Mucosa of gallbladder (tissue), 1 donor: Measurements from ENCODE around the gene DENND2A. TPM values are rescaled to one million over a fixed set of nuclear protein-coding genes. Genes with fewer than 3 reads are reported as not detected.
"Not testable (repeated sequence)": the region's sequence is repeated elsewhere in the genome, so short reads cannot be mapped to it uniquely, and the experiment has no call there.

ENCODE experiments used
- DNase-seq: peaks from one replicate; pipeline ENCODE4 v3.0.0-alpha.2; 2020; ENCODE audit warnings: low spot score
- total RNA-seq: library from RNA; stranded (reverse); gene quantifications from one replicate; pipeline ENCODE4 v1.2.1, GENCODE V29; 2021
- donor health status: DM: no; HTN: no; CAD: no.

The DENND2A gene
- total RNA-seq: 14.0 TPM

GRCh38 chr7:140640727-140641523, at the start of gene DENND2A:
Gene DENND2A (minus strand): TSS chr7:140640813. CDS start chr7:140602397, 38,416 bp downstream.
- DNase-seq: peak; percentile 53

GRCh38 chr7:140689199-140690152, 48.9 kb upstream of the DENND2A start:
- DNase-seq: no peak

GRCh38 chr7:140688341-140688740, 47.7 kb upstream of the DENND2A start:
- DNase-seq: no peak

GRCh38 chr7:140686921-140687320, 46.3 kb upstream of the DENND2A start:
- DNase-seq: no peak

- no peak for DNase-seq
These were observed 44.9 kb upstream of the DENND2A start for GRCh38 chr7:140685407-140686087.

- DNase-seq: no peak
These were observed 43.7 kb upstream of the DENND2A start for GRCh38 chr7:140684066-140684950.

- DNase-seq: no peak
These were observed 43.0 kb upstream of the DENND2A start for GRCh38 chr7:140683657-140684056.

- DNase-seq: no peak
These were observed 41.2 kb upstream of the DENND2A start for GRCh38 chr7:140681766-140682165.

- DNase-seq: no peak
These were observed 40.3 kb upstream of the DENND2A start for GRCh38 chr7:140680886-140681285.

- DNase-seq: no peak
These were observed 38.6 kb upstream of the DENND2A start for GRCh38 chr7:140679186-140679585.

- no peak for DNase-seq
These were observed 38.2 kb upstream of the DENND2A start for GRCh38 chr7:140678816-140679130.

- no peak for DNase-seq
These were observed 37.6 kb upstream of the DENND2A start for GRCh38 chr7:140678081-140678815.

GRCh38 chr7:140677496-140677895, 36.9 kb upstream of the DENND2A start:
- no peak for DNase-seq

- DNase-seq: not testable (repeated sequence)
These were observed 36.3 kb upstream of the DENND2A start for GRCh38 chr7:140676956-140677355.

GRCh38 chr7:140676306-140676705, 35.7 kb upstream of the DENND2A start:
- DNase-seq: no peak

- no peak for DNase-seq
These were observed 35.1 kb upstream of the DENND2A start for GRCh38 chr7:140675726-140676125.

- no peak for DNase-seq
These were observed 34.5 kb upstream of the DENND2A start for GRCh38 chr7:140674899-140675701.

- no peak for DNase-seq
These were observed 33.8 kb upstream of the DENND2A start for GRCh38 chr7:140674356-140674800.

- DNase-seq: no peak
These were observed 33.2 kb upstream of the DENND2A start for GRCh38 chr7:140673774-140674155.
